D721Med (cell line): ENCODE results near the gene CHST14.

Experiments
- DNase-seq: peaks from one replicate; pipeline ENCODE4 v3.0.0; 2011; ENCODE audit warnings: low spot score; ENCODE audit not compliant: insufficient read length
- FAIRE-seq: peaks from 2 replicates; lab custom pipeline; 2011; peaks lifted over from hg19 to GRCh38; lab: Jason Lieb, UNC
- TF ChIP-seq, protein P1 (sequence below): IDR thresholded peaks from 2 replicates; pipeline ENCODE4 v1.5.1; 2012; ENCODE audit warnings: mild to moderate bottlenecking, control low read depth; ENCODE audit not compliant: insufficient read depth; ENCODE audit errors: missing control alignments

The CHST14 gene

DNA sequence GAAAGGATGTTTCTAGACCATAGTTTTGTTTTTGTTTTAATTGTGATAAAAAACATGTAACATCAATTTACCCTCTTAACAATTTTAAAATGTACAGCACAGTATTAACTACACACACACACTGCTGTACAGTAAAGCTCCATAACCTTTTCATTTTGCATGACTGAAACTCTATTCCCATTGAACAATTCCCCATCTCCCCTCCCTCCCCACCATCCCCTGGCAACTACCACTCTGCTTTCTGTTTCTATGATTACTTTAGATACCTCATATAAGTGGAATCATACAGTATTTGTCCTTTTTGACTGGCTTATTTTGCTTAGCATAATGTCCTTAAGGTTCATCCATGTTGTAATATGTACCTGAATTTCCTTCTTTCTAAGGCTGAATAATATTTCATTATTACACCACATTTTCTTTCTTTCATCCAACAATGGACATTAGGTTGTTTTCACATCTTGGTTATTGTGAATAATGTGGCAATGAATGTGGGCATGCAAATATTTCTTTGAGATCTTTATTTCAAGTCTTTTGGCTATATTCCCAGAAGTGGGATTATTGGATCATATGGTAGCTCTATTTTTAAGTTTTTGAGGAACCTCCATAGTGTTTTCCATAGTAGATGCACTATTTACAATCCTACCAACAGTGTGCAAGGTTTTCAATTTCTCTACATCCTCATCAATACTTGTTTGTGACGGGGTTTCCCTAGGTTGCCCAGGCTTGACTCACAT is 10.7 kb downstream of the CHST14 start:
- TF ChIP-seq, protein P1, sequence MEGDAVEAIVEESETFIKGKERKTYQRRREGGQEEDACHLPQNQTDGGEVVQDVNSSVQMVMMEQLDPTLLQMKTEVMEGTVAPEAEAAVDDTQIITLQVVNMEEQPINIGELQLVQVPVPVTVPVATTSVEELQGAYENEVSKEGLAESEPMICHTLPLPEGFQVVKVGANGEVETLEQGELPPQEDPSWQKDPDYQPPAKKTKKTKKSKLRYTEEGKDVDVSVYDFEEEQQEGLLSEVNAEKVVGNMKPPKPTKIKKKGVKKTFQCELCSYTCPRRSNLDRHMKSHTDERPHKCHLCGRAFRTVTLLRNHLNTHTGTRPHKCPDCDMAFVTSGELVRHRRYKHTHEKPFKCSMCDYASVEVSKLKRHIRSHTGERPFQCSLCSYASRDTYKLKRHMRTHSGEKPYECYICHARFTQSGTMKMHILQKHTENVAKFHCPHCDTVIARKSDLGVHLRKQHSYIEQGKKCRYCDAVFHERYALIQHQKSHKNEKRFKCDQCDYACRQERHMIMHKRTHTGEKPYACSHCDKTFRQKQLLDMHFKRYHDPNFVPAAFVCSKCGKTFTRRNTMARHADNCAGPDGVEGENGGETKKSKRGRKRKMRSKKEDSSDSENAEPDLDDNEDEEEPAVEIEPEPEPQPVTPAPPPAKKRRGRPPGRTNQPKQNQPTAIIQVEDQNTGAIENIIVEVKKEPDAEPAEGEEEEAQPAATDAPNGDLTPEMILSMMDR, result no peak
- FAIRE-seq, result no peak

DNA sequence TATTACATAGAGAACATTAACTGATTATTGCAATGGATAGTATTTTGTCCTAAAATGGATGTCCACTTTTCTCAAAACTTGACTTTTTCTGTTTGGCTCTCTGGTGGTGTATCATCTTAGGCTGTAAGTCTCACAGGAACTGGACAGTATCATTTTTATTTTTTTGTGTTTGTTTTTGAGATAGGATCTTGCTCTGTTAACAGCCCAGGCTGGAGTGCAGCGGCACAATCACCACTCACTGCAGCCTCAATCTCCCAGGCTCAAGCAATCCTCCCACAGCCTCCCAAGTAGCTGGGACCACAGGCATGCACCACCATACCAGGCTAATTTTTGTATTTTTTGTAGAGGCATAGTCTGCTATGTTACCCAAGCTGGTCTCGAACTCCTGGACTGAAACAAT is 13.1 kb downstream of the CHST14 start:
- FAIRE-seq, result no peak
- TF ChIP-seq, protein P1, result no peak
- DNase-seq, result no peak

More for the DNA sequence above, 10.7 kb downstream of the CHST14 start:
- DNase-seq, result no peak

DNA sequence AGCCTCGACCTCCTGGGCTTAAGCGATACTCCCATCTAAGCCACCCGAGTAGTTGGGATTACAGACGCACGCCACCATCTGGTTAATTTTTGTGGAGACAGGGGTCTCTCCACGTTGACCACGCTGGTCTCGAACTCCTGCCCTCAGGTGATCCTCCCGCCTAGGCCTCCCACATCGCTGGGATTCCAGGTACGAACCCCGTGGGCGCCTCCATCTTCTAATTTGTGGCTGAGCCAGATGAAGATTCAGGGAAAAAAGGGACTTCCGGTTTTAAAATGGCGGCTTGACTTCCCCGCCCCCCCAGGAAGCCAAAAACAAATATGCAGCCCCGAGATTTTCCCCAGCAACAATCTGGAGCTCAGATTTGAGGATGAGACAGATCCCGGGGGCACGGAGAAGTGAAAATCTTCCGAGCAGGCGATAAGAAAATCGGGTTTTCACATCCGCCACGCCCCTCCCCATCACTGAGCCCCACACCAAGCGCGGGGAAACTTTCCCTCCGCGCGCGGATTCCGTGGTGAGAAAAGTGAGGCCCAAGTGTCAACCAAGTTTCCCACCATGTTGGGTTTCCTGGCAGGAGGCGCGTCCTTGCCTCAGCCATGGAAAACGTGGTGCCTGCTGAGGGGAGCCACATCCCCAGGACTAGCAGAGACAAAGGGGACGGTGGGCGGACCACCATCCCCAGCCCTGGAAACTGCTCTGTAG is 15.4 kb downstream of the CHST14 start:
- TF ChIP-seq, protein P1, result no peak
- no peak for FAIRE-seq
- no peak for DNase-seq

DNA sequence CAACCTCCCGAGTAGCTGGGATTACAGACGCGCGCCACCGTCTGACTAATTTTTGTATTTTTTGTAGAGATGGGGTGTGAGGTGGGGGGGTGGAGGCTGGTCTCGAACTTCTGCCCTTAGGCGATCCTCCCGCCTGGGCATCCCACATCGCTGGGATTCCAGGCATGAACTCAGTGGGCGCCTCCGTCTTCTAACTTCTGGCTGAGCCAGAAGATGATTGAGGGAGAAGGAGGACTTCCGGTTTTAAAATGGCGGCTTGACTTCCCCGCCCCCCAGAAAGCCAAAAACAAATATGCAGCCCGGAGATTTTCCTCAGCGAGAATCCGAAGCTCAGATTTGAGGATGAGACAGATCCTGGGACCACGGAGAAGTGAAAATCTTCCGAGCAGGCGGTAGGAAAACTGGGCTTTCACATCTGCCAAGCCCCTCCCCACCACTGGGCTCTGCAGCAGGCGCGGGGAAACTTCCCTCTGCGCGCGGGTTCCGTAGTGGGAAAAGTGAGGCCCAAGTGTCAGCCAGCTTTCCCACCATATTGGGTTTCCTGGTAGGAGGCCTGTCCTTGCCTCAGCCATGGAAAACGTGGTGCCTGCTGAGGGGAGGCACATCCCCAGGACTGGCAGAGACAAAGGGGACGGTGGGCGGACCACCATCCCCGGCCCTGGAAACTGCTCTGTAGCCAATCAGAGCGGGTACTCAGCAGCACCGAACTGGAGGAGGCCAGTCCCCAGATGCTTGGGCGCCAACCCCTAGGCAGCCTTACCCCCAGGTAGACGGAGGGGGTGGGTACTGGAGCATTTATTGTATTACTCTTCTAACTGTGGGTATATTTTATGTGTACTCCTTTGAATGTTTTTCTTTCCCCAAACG is 17.3 kb downstream of the CHST14 start:
- DNase-seq (no peak), FAIRE-seq (no peak)
- TF ChIP-seq, protein P1, result no peak

DNA sequence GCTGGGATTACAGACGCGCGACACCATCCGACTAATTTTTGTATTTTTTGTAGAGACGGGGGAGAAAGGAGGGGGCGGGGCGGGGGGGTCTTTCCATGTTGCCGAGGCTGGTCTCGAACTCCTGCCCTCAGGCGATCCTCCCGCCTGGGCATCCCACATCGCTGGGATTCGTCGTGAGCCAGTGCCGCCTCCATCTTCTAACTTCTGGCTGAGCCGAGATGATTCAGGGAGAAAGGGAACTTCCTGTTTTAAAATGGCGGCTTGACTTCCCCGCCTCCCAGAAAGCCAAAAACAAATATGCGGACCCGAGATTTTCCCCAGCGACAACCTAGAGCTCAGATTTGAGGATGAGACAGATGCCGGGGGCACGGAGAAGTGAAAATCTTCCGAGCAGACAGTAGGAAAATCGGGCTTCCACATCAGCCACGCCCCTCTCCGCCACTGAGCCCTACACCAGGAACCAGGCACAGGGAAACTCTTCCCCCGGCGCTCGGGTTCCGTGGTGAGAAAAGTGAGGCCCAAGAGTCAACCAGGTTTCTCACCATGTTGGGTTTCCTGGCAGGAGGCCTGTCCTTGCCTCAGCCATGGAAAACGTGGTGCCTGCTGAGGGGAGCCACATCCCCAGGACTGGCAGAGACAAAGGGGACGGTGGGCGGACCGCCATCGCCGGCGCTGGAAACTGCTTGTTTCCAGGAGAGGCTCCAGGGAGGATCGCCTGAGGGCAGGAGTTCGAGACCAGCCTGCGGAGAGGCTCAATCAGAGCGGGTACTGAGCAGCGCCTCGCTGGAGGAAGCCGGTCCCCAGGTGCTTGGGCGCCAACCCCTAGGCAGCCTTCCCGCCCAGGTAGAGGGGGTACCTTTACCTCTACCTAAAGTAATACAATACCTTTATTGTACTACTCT is 18.7 kb downstream of the CHST14 start:
- FAIRE-seq (no peak), DNase-seq (no peak)
- TF ChIP-seq, protein P1, result no peak

DNA sequence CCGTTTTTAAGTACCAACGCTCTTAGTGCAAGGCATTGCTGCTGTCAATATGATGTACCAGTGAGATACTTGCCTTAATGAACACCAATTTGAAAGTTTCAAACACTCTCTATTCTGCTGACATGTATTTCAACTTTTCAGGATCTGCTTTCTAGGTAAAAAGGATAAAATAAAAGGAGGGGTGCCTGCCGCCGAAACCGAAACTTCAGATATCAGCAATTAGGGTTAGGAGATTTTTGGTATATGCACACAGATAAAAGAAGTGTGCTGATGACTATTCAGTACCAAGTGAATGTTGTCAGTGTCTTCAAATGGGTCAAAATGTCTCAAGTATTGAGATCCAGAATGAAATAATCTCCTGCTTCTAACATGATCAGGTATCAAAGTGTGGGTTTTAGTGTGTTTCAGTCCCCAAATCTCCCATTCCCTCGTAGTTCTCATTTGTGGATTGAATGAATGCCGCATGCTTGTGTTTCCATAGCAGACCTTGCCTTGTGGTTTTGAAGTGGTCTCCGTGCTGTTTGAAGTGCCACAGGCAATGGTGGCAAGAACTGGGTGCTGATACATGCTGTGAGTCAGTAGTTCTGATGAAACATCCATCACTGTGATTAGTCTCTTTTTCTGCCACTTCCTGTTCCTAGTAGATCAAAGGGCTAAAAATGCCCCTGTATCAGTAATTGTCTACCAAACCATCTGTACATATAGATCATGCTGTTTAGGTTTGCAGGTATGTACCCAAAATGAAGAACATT is 22.5 kb downstream of the CHST14 start:
- TF ChIP-seq, protein P1, result no peak
- DNase-seq, result no peak
- no peak for FAIRE-seq
